NCI-H1105 (cell line): Measurements from ENCODE around the gene MARCO.

ENCODE experiments used
- DNase-seq: peaks from one replicate; lab custom pipeline; 2025; lab: John Stamatoyannopoulos, UW

The MARCO gene

DNA sequence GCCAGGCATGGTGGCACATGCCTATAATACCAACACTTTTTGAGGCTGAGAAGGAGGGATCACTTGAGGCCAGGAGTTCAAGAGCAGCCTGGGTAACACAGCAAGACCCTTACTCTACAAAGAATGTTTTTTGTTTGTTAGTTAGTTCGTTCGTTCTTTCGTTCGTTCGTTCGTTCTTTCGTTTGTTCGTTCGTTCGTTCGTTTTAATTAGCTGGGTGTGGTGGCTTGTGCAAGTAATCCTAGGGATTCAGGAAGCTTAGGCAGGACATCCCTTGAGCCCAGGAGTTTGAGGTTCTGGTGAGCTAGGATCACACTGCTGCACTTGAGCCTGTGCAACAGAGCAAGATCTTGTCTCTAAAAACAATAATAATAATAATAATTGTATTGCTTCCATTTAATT is 98.7 kb downstream of the MARCO start:
- DNase-seq = no peak
